SK-N-SH (cell line): ENCODE results near the gene SYT11. TPM values are rescaled to one million over a fixed set of nuclear protein-coding genes. Genes with fewer than 3 reads are reported as not detected.

Experiments used
- CTCF ChIA-PET: fragments of 300-600, 350-600 bp; formaldehyde crosslinking; extraction: SDS; loops from one replicate; lab custom pipeline; 2021; lab: Yijun Ruan, JAX
- POLR2A ChIA-PET: fragments of 350-600 bp; sonication (Branson Sonifier 250); formaldehyde crosslinking; extraction: SDS; loops from one replicate; lab custom pipeline; 2020; ENCODE audit warnings: antibody characterized with exemption, inconsistent platforms; lab: Yijun Ruan, JAX
- DNase-seq: peaks from one replicate; pipeline ENCODE4 v3.0.0; 2012
- H2AFZ ChIP-seq: fragments of 200-600 bp; sonication (generic); 2 replicates; pipeline ENCODE4 v1.8.1; 2016; ENCODE audit warnings: antibody characterized with exemption, mild to moderate bottlenecking, low read depth
- H3F3A ChIP-seq: fragments of 200-600 bp; sonication (generic); replicated peaks from 2 replicates; pipeline ENCODE3; 2016; ENCODE audit warnings: antibody characterized with exemption, mild to moderate bottlenecking; ENCODE audit not compliant: insufficient read depth
- H3K27ac ChIP-seq, 2 experiments: fragments of 200-500 bp in 1 of 2; fragments of 200-600 bp in 1 of 2; sonication (Bioruptor generic) in 1 of 2; sonication (generic), shearing (Covaris generic) in 1 of 2; 2 replicates each; pipeline versions ENCODE4 v1.5.1 to v1.6.1; 2014 to 2016; ENCODE audit warnings: low read depth in 2 of 2, inconsistent platforms in 1 of 2, low read length in 1 of 2, mild to moderate bottlenecking in 1 of 2, mixed read lengths in 1 of 2
- H3K27me3 ChIP-seq: fragments of 200-600 bp; sonication (generic), shearing (Covaris generic); 2 replicates; pipeline ENCODE4 v1.6.1; 2016; ENCODE audit warnings: mixed run types; ENCODE audit not compliant: insufficient read depth
- H3K36me3 ChIP-seq, 2 experiments: fragments of 200-500 bp in 1 of 2; fragments of 200-600 bp in 1 of 2; sonication (Bioruptor generic) in 1 of 2; sonication (generic) in 1 of 2; replicated peaks in 1 of 2; 2 replicates each; pipeline versions ENCODE3 to v1.5.1; 2014 to 2016; ENCODE audit warnings: low read length in 1 of 2, mild to moderate bottlenecking in 1 of 2; ENCODE audit not compliant: insufficient read depth in 2 of 2, control insufficient read depth in 1 of 2
- H3K4me1 ChIP-seq, 2 experiments: fragments of 200-500 bp in 1 of 2; fragments of 200-600 bp in 1 of 2; sonication (Bioruptor generic) in 1 of 2; sonication (generic), shearing (Covaris generic) in 1 of 2; 2 replicates each; pipeline versions ENCODE4 v1.5.1 to v1.6.1; 2014 to 2016; ENCODE audit warnings: low read depth in 1 of 2, low read length in 1 of 2, mixed run types in 1 of 2; ENCODE audit not compliant: insufficient read depth in 2 of 2, control insufficient read depth in 1 of 2
- H3K4me2 ChIP-seq: fragments of 200-600 bp; sonication (generic), shearing (Covaris generic); 2 replicates; pipeline ENCODE4 v1.6.1; 2017; ENCODE audit warnings: mixed run types
- H3K4me3 ChIP-seq, 2 experiments: fragments of 200-500 bp in 1 of 2; fragments of 200-600 bp in 1 of 2; sonication (Bioruptor generic) in 1 of 2; sonication (generic), shearing (Covaris generic) in 1 of 2; 2 replicates each; pipeline versions ENCODE4 v1.5.1 to v1.8.1; 2014 to 2016; ENCODE audit warnings: low read depth in 2 of 2, inconsistent platforms in 1 of 2, low read length in 1 of 2, mild to moderate bottlenecking in 1 of 2, mixed read lengths in 1 of 2, moderate library complexity in 1 of 2
- H3K79me2 ChIP-seq: fragments of 200-600 bp; sonication (generic); 2 replicates; pipeline ENCODE4 v1.8.1; 2017; ENCODE audit warnings: mild to moderate bottlenecking; ENCODE audit not compliant: insufficient read depth
- H3K9ac ChIP-seq: fragments of 200-600 bp; sonication (generic); 2 replicates; pipeline ENCODE4 v1.6.1; 2017; ENCODE audit warnings: mixed run types
- H3K9me2 ChIP-seq: fragments of 200-600 bp; sonication (generic); 2 replicates; pipeline ENCODE4 v1.6.1; 2017; ENCODE audit warnings: mixed run types
- H3K9me3 ChIP-seq: fragments of 200-600 bp; sonication (generic); 2 replicates; pipeline ENCODE4 v1.6.1; 2017; ENCODE audit warnings: mixed run types, mild to moderate bottlenecking, moderate library complexity
- H4K20me1 ChIP-seq: fragments of 200-600 bp; sonication (generic); 2 replicates; pipeline ENCODE4 v1.6.1; 2017; ENCODE audit warnings: mild to moderate bottlenecking, mixed run types; ENCODE audit not compliant: insufficient read depth
- CHD2 ChIP-seq: fragments of 150-350 bp; IDR thresholded peaks from 2 replicates; pipeline ENCODE4 v1.6.1; 2018; ENCODE audit warnings: low read length; ENCODE audit not compliant: partially characterized antibody
- ELF1 ChIP-seq: IDR thresholded peaks from 2 replicates; pipeline ENCODE4 v1.4.0; 2012
- EP300 ChIP-seq, 2 experiments: IDR thresholded peaks; 2 replicates each; pipeline versions ENCODE4 v1.4.0 to v1.6.1; 2012; ENCODE audit warnings: borderline replicate concordance in 1 of 2, low read depth in 1 of 2, low read length in 1 of 2
- FOSL2 ChIP-seq: IDR thresholded peaks from 2 replicates; pipeline ENCODE4 v1.4.0; 2012; ENCODE audit warnings: low read depth, mild to moderate bottlenecking, moderate library complexity, borderline replicate concordance
- FOXM1 ChIP-seq: IDR thresholded peaks from 2 replicates; pipeline ENCODE4 v1.4.0; 2012; ENCODE audit warnings: low read depth, mild to moderate bottlenecking
- GABPA ChIP-seq: IDR thresholded peaks from 2 replicates; pipeline ENCODE4 v1.4.0; 2012; ENCODE audit warnings: low read depth, mild to moderate bottlenecking
- JUND ChIP-seq: IDR thresholded peaks from 2 replicates; pipeline ENCODE4 v1.4.0; 2012
- MEF2A ChIP-seq: IDR thresholded peaks from 2 replicates; pipeline ENCODE4 v1.4.0; 2012; ENCODE audit warnings: low read depth, borderline replicate concordance
- MXI1 ChIP-seq: IDR thresholded peaks from 2 replicates; pipeline ENCODE4 v1.6.1; 2012; ENCODE audit warnings: mild to moderate bottlenecking, low read depth, low read length, improper control_type of control experiment
- POLR2AphosphoS5 ChIP-seq: IDR thresholded peaks from 2 replicates; pipeline ENCODE4 v1.6.1; 2012; ENCODE audit warnings: low read depth, low read length
- RCOR1 ChIP-seq: fragments of 150-350 bp; IDR thresholded peaks from 2 replicates; pipeline ENCODE4 v1.6.1; 2017; ENCODE audit warnings: antibody characterized with exemption, low read length
- RFX5 ChIP-seq: IDR thresholded peaks from 2 replicates; pipeline ENCODE4 v1.6.1; 2012; ENCODE audit warnings: mild to moderate bottlenecking, improper control_type of control experiment, low read length
- SIN3A ChIP-seq: IDR thresholded peaks from 2 replicates; pipeline ENCODE4 v1.6.1; 2012; ENCODE audit warnings: low read depth, mild to moderate bottlenecking, low read length, moderate library complexity, borderline replicate concordance
- TAF1 ChIP-seq: IDR thresholded peaks from 2 replicates; pipeline ENCODE4 v1.6.1; 2012; ENCODE audit warnings: low read depth, mild to moderate bottlenecking, low read length, moderate library complexity, borderline replicate concordance
- TCF12 ChIP-seq: IDR thresholded peaks from 2 replicates; pipeline ENCODE4 v1.4.0; 2012
- YY1 ChIP-seq: IDR thresholded peaks from 2 replicates; pipeline ENCODE4 v1.4.0; 2012; ENCODE audit warnings: low read depth, mild to moderate bottlenecking
- WGBS: methylation state at CpG from one replicate; pipeline ENCODE4 v1.1.6; 2017; ENCODE audit warnings: low lambda C conversion rate; 5-methylcytosine and 5-hydroxymethylcytosine counted together
- polyA plus RNA-seq, 3 experiments: library from polyadenylated mRNA; depleted of rRNA; stranded (reverse); fragments of >200 nt; gene quantifications; 2 replicates each; pipeline ENCODE4 v1.2.3, GENCODE V29; 2012
- small RNA-seq, 7 experiments: library from RNA; depleted of rRNA; stranded (forward); fragments of <200 nt; gene quantifications; one replicate each; pipeline ENCODE3, GENCODE V24; 2012
- TF ChIP-seq, protein P1 (sequence below): IDR thresholded peaks from 2 replicates; pipeline ENCODE4; 2012
- TF ChIP-seq, protein P2 (sequence below): fragments of 150-350 bp; IDR thresholded peaks from 2 replicates; pipeline ENCODE4 v1.6.1; 2017; ENCODE audit warnings: antibody characterized with exemption, low read length, low read depth, borderline replicate concordance
- TF ChIP-seq, protein P3 (sequence below): IDR thresholded peaks from 2 replicates; pipeline ENCODE4 v1.4.0; 2012; ENCODE audit warnings: low read depth

SYT11 gene
- polyA plus RNA-seq, 1 of the 3 experiments (the other 2 are of a cell fraction), result 26.7 TPM

DNA sequence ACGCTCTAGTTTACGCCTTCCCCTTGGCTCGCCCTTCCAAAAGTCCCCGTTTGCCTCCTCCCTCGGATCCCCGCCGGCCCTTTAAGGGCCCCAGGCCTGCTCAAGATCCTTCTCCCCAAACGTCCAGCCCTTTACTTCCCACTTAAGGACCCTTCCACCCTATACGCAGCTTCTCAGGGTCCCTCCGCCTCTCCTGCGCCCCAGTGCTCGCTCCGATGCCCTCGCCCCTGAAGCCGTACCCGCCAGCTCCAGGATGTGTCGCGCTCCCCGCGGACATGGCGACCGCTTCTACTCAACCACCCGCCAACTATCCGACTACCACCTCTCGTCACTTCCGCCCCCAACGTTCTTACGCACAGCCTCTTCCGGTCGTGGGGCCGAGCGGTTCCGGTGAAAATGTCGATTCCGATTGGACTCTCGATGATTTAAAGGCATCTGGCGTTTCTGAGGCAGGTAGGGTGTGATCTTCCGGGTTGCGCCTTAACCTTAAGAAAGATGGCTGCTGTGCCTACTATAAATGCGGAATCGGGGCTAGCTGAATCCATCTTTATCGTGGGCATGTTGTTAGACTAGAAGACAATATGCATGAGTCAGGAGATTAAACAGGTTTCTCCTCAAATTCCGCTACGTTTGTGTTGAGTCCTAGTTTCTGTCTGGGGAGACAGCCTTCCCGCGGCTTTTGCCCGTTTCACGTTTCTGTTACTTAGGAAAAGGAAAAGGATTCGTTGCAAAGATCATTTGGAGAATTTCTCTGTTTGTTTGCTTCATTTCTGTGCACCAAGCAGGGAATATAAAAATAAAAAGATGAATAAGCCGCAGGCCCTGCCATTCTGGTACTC is 74.9 kb downstream of the SYT11 start, which contains the start of gene KHDC4:
KHDC4 (minus strand) TSS at position 317 of the 839 bp plus-strand sequence; CDS start at position 277, 40 bp downstream.
- ChIA-PET CTCF (interaction anchor here (0.7 to 3.4 kb wide), 7 partner anchors 20 to 1710 kb away, joined by 3 to 18 read pairs (median 4); partner anchors contain the start of genes ARHGEF2 and UBQLN4), POLR2A (interaction anchor here (0.5 to 2.2 kb wide), 16 partner anchors 12 to 119 kb away, joined by 3 to 14 read pairs (median 4); partner anchors contain the start of genes ARHGEF2 and SYT11)
- under 1% methylated on average over 49 of the region's 50 CpGs for WGBS

More for the DNA sequence above, 74.9 kb downstream of the SYT11 start, which contains the start of gene KHDC4:
- peaks cover 37% of the 10 kb centered on the region for H4K20me1 ChIP-seq
- peaks cover 27% of the 10 kb centered on the region for H3F3A ChIP-seq
- peaks cover 26 to 33% of the 10 kb centered on the region in 2 experiments for H3K36me3 ChIP-seq
- peaks cover 20 to 25% of the 10 kb centered on the region in 2 experiments for H3K4me1 ChIP-seq
- peak within 1 kb of the TSS; percentile 93 to 97 for H3K27ac ChIP-seq
- peaks cover 54% of the 10 kb centered on the region for H3K79me2 ChIP-seq
- TF ChIP-seq JUND (peak; percentile 34; the same call in 1 of the 2 replicates), MXI1 (peak; percentile 89), CHD2 (peak; percentile 95), RCOR1 (peak; percentile 29; the same call in 1 of the 2 replicates), TCF12 (peak; percentile 56; the same call in 1 of the 2 replicates), TAF1 (peak; percentile 83), FOSL2 (peak; percentile 11; the same call in 1 of the 2 replicates), ELF1 (peak; percentile 89), SIN3A (peak; percentile 83; the same call in 1 of the 2 replicates), EP300 (IDR thresholded peaks at IDR 0.05; ENCODE audit: borderline replicate concordance in 1 of 2, low read depth in 1 of 2, low read length in 1 of 2) (peak in 1 of 2 experiments; percentile 62; a peak in 3 of 4 replicates), FOXM1 (no peak), RFX5 (no peak), MEF2A (no peak), GABPA (peak; percentile 100), YY1 (peak; percentile 99), POLR2AphosphoS5 (peak; percentile 97)
- TF ChIP-seq, protein P1, sequence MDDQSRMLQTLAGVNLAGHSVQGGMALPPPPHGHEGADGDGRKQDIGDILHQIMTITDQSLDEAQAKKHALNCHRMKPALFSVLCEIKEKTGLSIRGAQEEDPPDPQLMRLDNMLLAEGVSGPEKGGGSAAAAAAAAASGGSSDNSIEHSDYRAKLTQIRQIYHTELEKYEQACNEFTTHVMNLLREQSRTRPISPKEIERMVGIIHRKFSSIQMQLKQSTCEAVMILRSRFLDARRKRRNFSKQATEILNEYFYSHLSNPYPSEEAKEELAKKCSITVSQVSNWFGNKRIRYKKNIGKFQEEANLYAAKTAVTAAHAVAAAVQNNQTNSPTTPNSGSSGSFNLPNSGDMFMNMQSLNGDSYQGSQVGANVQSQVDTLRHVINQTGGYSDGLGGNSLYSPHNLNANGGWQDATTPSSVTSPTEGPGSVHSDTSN, result peak; percentile 100
- TF ChIP-seq, protein P2, sequence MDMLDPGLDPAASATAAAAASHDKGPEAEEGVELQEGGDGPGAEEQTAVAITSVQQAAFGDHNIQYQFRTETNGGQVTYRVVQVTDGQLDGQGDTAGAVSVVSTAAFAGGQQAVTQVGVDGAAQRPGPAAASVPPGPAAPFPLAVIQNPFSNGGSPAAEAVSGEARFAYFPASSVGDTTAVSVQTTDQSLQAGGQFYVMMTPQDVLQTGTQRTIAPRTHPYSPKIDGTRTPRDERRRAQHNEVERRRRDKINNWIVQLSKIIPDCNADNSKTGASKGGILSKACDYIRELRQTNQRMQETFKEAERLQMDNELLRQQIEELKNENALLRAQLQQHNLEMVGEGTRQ, result no peak
- TF ChIP-seq, protein P3, sequence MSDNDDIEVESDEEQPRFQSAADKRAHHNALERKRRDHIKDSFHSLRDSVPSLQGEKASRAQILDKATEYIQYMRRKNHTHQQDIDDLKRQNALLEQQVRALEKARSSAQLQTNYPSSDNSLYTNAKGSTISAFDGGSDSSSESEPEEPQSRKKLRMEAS, result peak; percentile 88
- H3K9ac ChIP-seq, result peak within 1 kb of the TSS; percentile 98
- peak within 1 kb of the TSS; percentile 97 for H3K4me2 ChIP-seq
- H3K27me3 ChIP-seq, result no peaks in the 10 kb centered on the region
- no peaks in the 10 kb centered on the region for H3K9me3 ChIP-seq
- no peaks in the 10 kb centered on the region for H3K9me2 ChIP-seq
- H2AFZ ChIP-seq, result peak within 1 kb of the TSS; percentile 95
- peak; percentile 89 for DNase-seq
- peak within 1 kb of the TSS; percentile 76 to 86 for H3K4me3 ChIP-seq

Small RNA genes lying within 50 kb of the gene (small RNA-seq; reads per million reads assigned to genes)
- gene RF00015 (0 reads per million in 7 experiments), gene SCARNA4 (0 reads per million in 7 experiments), gene SNORA80E (6.0 to 208 (median 24.6) reads per million in 7 experiments)

Other genes with a start within 250 kb of the SYT11 start
- 22.4 and 27.0 TPM in 2 replicates for gene MSTO1, start 249.3 kb upstream of the SYT11 start, polyA plus RNA-seq (2012; rRNA removed)
- gene YY1AP1, start 170.8 kb upstream of the SYT11 start, polyA plus RNA-seq (2012; rRNA removed), result 45.0 and 85.3 TPM in 2 replicates
- 115 and 136 TPM in 2 replicates for gene DAP3, start 170.5 kb upstream of the SYT11 start, polyA plus RNA-seq (2012; rRNA removed)
- gene GON4L, start 2.4 kb upstream of the SYT11 start, polyA plus RNA-seq (2012; rRNA removed), result 16.5 and 24.6 TPM in 2 replicates
- 28.8 and 35.3 TPM in 2 replicates for gene RIT1, start 51.8 kb downstream of the SYT11 start, polyA plus RNA-seq (2012; rRNA removed)
- gene KHDC4, start 74.8 kb downstream of the SYT11 start, polyA plus RNA-seq (2012; rRNA removed), result 43.1 and 94.4 TPM in 2 replicates
- not detected in 2 replicates for gene RXFP4, start 82.1 kb downstream of the SYT11 start, polyA plus RNA-seq (2012; rRNA removed)
- gene ARHGEF2, start 119.0 kb downstream of the SYT11 start, polyA plus RNA-seq (2012; rRNA removed), result 32.4 and 50.8 TPM in 2 replicates
- 1,136 and 1,763 TPM in 2 replicates for gene SSR2, start 161.4 kb downstream of the SYT11 start, polyA plus RNA-seq (2012; rRNA removed)
- 37.0 and 45.6 TPM in 2 replicates for gene UBQLN4, start 194.2 kb downstream of the SYT11 start, polyA plus RNA-seq (2012; rRNA removed)
- 184 and 230 TPM in 2 replicates for gene LAMTOR2, start 195.2 kb downstream of the SYT11 start, polyA plus RNA-seq (2012; rRNA removed)
- gene RAB25, start 201.6 kb downstream of the SYT11 start, polyA plus RNA-seq (2012; rRNA removed), result not detected in 2 replicates
- 15.1 and 16.2 TPM in 2 replicates for gene MEX3A, start 222.9 kb downstream of the SYT11 start, polyA plus RNA-seq (2012; rRNA removed)